HCT116 (cell line): ENCODE measurements around the gene TTF1. TPM values are rescaled to one million over a fixed set of nuclear protein-coding genes. Genes with fewer than 3 reads are reported as not detected.

ENCODE experiments used
- ATAC-seq: fragments of 200-7000 bp; cut with Tn5 transposase; 2 replicates; pipeline ENCODE4 v1.9.1; 2020; ENCODE audit warnings: mild to moderate bottlenecking, moderate library complexity
- BruUV-seq: library from RNA; stranded (reverse); fragments of 400-500 nt; replicated peaks from 2 replicates; lab custom pipeline; 2021; lab: Mats Ljungman, UMichigan
- CTCF ChIA-PET: fragments of 300-600 bp; sonication (Branson Sonifier 250); formaldehyde crosslinking; loops from one replicate; lab custom pipeline; 2021; ENCODE audit warnings: antibody characterized with exemption; lab: Charles Lee
- POLR2A ChIA-PET: fragments of 300-600, 350-600 bp; sonication (Branson Sonifier 250); formaldehyde crosslinking; loops from one replicate; lab custom pipeline; 2021; ENCODE audit warnings: antibody characterized with exemption; lab: Charles Lee
- RAD21 ChIA-PET, 2 experiments: fragments of 300-600 bp; sonication (Branson Sonifier 250); formaldehyde crosslinking; loops; one replicate each; lab custom pipeline; 2023; ENCODE audit warnings: low total read pairs in 2 of 2; ENCODE audit not compliant: uncharacterized antibody in 2 of 2, unreplicated experiment in 2 of 2, low non-redundant PET in 1 of 2; lab: Charles Lee
- DNase-seq: peaks from one replicate; pipeline ENCODE4 v3.0.0-alpha.2; 2010; ENCODE audit warnings: low read depth, low spot score
- H2AFZ ChIP-seq: fragments of 200-600 bp; shearing (Covaris generic), sonication (generic); 2 replicates; pipeline ENCODE4 v1.6.1; 2017; ENCODE audit warnings: low read depth, mixed run types, mixed read lengths, antibody characterized with exemption, low read length; ENCODE audit not compliant: poor library complexity, severe bottlenecking
- H3K27ac ChIP-seq: 2 replicates; pipeline ENCODE4 v1.5.1; 2012; ENCODE audit warnings: low read depth, low read length
- H3K27me3 ChIP-seq: fragments of 200-600 bp; sonication (generic); 2 replicates; pipeline ENCODE4 v1.6.1; 2016; ENCODE audit warnings: mixed run types, low read length, mixed read lengths; ENCODE audit not compliant: insufficient read depth
- H3K36me3 ChIP-seq, 2 experiments: fragments of 200-500 bp in 1 of 2; fragments of 200-600 bp in 1 of 2; sonication (Bioruptor generic) in 1 of 2; sonication (generic) in 1 of 2; 2 replicates each; pipeline versions ENCODE4 v1.5.1 to v1.6.1; 2014 to 2016; ENCODE audit warnings: low read length in 2 of 2, inconsistent platforms in 1 of 2, mixed read lengths in 1 of 2, mixed run types in 1 of 2; ENCODE audit not compliant: insufficient read depth in 2 of 2, control insufficient read depth in 1 of 2
- H3K4me1 ChIP-seq, 2 experiments: fragments of 200-600 bp in 1 of 2; sonication (generic) in 1 of 2; 2 replicates each; pipeline versions ENCODE4 v1.5.1 to v1.6.1; 2012 to 2017; ENCODE audit warnings: low read length in 2 of 2, inconsistent platforms in 1 of 2, mild to moderate bottlenecking in 1 of 2, mixed read lengths in 1 of 2, mixed run types in 1 of 2, moderate library complexity in 1 of 2; ENCODE audit not compliant: insufficient read depth in 2 of 2, control insufficient read depth in 1 of 2
- H3K4me2 ChIP-seq: fragments of 200-600 bp; sonication (generic); 2 replicates; pipeline ENCODE4 v1.6.1; 2017; ENCODE audit warnings: mixed run types, low read length, mixed read lengths
- H3K4me3 ChIP-seq, 2 experiments: fragments of 200-600 bp in 1 of 2; sonication (generic) in 1 of 2; replicated peaks in 1 of 2; 2 replicates each; pipeline ENCODE4 v1.5.1; 2011 to 2016; ENCODE audit warnings: low read length in 2 of 2, control low read depth in 1 of 2, low read depth in 1 of 2, mild to moderate bottlenecking in 1 of 2, mixed read lengths in 1 of 2, mixed run types in 1 of 2
- H3K79me2 ChIP-seq: fragments of 200-600 bp; sonication (generic); 2 replicates; pipeline ENCODE4 v1.6.1; 2017; ENCODE audit warnings: mild to moderate bottlenecking, mixed run types, low read length, moderate library complexity, mixed read lengths; ENCODE audit not compliant: insufficient read depth
- H3K9ac ChIP-seq: fragments of 200-600 bp; sonication (generic); 2 replicates; pipeline ENCODE4 v1.6.1; 2016; ENCODE audit warnings: low read length, mixed read lengths
- H3K9me2 ChIP-seq: fragments of 200-600 bp; sonication (generic), shearing (Covaris generic); 2 replicates; pipeline ENCODE4 v1.6.1; 2017; ENCODE audit warnings: mixed run types, mild to moderate bottlenecking, moderate library complexity; ENCODE audit not compliant: insufficient read depth
- H3K9me3 ChIP-seq, 2 experiments: fragments of 200-500 bp in 1 of 2; fragments of 200-600 bp in 1 of 2; sonication (Bioruptor generic) in 1 of 2; sonication (generic) in 1 of 2; 2 replicates each; pipeline ENCODE4 v1.6.1; 2014 to 2017; ENCODE audit warnings: low read length in 2 of 2, mixed read lengths in 2 of 2, inconsistent platforms in 1 of 2, low read depth in 1 of 2, mild to moderate bottlenecking in 1 of 2, mixed run types in 1 of 2, moderate library complexity in 1 of 2; ENCODE audit not compliant: control insufficient read depth in 1 of 2, insufficient read depth in 1 of 2
- H4K20me1 ChIP-seq: fragments of 200-600 bp; sonication (generic), shearing (Covaris generic); 2 replicates; pipeline ENCODE4 v1.6.1; 2017; ENCODE audit warnings: mixed run types, mild to moderate bottlenecking, moderate library complexity; ENCODE audit not compliant: insufficient read depth
- CBX3 ChIP-seq: IDR thresholded peaks from 2 replicates; pipeline ENCODE4 v1.6.1; 2012; ENCODE audit warnings: low read depth
- CEBPB ChIP-seq: IDR thresholded peaks from 2 replicates; pipeline ENCODE4 v1.6.1; 2012; ENCODE audit warnings: low read depth
- ELF1 ChIP-seq: IDR thresholded peaks from 2 replicates; pipeline ENCODE4 v1.6.1; 2012; ENCODE audit warnings: low read depth, borderline replicate concordance
- POLR2A ChIP-seq: IDR thresholded peaks from 2 replicates; pipeline ENCODE4 v1.7.0; 2011; ENCODE audit warnings: borderline replicate concordance; ENCODE audit not compliant: insufficient read depth, insufficient read length; ENCODE audit errors: extremely low read depth
- POLR2AphosphoS5 ChIP-seq: IDR thresholded peaks from 2 replicates; pipeline ENCODE4 v1.6.1; 2011; ENCODE audit warnings: mild to moderate bottlenecking, low read depth, low read length, moderate library complexity
- SIN3A ChIP-seq: IDR thresholded peaks from 2 replicates; pipeline ENCODE4 v1.6.1; 2012; ENCODE audit warnings: low read depth
- SP1 ChIP-seq: IDR thresholded peaks from 2 replicates; pipeline ENCODE4 v1.6.1; 2012; ENCODE audit warnings: low read depth
- SRF ChIP-seq: IDR thresholded peaks from 2 replicates; pipeline ENCODE4 v1.6.1; 2012; ENCODE audit warnings: low read depth
- TCF7L2 ChIP-seq: IDR thresholded peaks from 2 replicates; pipeline ENCODE4 v1.7.0; 2011; ENCODE audit warnings: borderline replicate concordance, inconsistent platforms; ENCODE audit not compliant: insufficient read depth, insufficient read length; ENCODE audit errors: extremely low read depth
- ZNF274 ChIP-seq: fragments of 200-500 bp; sonication (Bioruptor generic); IDR thresholded peaks from 2 replicates; pipeline ENCODE4 v1.6.1; 2014; ENCODE audit warnings: mild to moderate bottlenecking, low read depth, low read length, inconsistent platforms
- intact Hi-C: fragments of 100-400 bp; cut with micrococcal nuclease; formaldehyde crosslinking; loops from 2 replicates; pipeline ENCODE4 v1.10.0; 2022
- total RNA-seq: library from RNA; stranded (reverse); gene quantifications from one replicate; pipeline ENCODE4 v1.2.1, GENCODE V29; 2021; ENCODE audit not compliant: unreplicated experiment
- TF ChIP-seq, protein P1 (sequence below): IDR thresholded peaks from 2 replicates; pipeline ENCODE4 v1.6.1; 2012; ENCODE audit warnings: low read depth
- TF ChIP-seq, protein P2 (sequence below): IDR thresholded peaks from 2 replicates; pipeline ENCODE4 v1.6.1; 2012
- TF ChIP-seq, protein P3 (sequence below), 3 experiments: fragments of 200-600 bp in 1 of 3; sonication (generic) in 1 of 3; IDR thresholded peaks in 2 of 3; conservative IDR thresholded peaks in 1 of 3; 2 replicates each; pipeline ENCODE4 v1.5.1; 2012 to 2017; ENCODE audit warnings: low read depth in 2 of 3, low read length in 2 of 3, antibody characterized with exemption in 1 of 3, borderline replicate concordance in 1 of 3, control low read depth in 1 of 3, mild to moderate bottlenecking in 1 of 3, mixed read lengths in 1 of 3, mixed run types in 1 of 3, moderate library complexity in 1 of 3; ENCODE audit not compliant: insufficient read depth in 1 of 3

TTF1 gene
- total RNA-seq, 1 experiment from 2014 or later: 14.5 TPM

DNA sequence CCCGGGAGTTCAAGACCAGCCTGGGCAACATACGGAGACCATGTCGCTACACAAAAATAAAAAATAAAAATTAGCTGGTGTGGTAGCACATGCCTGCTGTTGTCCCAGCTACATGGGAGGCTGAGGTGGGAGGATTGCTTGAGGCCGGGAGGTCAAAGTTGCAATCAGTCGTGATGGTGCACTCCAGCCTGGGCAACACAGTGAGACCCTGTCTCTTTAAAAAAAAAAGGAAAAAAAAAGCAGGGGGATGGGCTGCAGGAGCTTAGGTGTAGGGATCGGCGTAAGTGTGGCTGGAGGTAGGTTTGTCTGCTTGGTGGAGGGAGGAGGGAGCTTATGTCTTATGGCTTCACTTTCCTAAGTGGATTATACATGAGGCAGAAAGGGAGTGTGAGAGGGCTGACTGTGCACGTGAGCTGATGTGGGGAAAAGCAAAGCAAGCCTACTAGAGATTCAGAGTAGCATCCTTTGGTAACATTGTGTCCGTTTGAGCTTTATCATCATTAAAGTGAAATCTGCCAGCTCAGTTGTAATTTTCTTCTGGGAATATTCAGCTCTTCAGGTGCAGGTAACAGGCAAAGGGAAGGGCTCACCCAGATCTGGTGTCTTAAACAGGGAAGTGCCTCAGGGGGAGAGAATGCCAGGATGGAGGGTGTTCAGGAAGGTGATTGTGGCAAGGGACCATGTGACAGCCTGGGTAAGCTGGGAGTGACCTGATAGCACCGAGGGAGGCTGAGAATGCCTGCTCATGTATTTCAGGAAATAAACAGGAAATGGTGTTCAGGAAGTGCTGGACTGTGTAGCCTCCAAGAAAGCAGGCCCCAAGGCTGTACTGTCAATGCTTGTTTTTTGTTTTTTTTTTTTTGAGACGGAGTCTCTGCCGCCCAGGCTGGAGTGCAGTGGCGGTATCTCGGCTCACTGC, 34.2 kb downstream of the TTF1 start:
- ATAC-seq (peak; percentile 49), DNase-seq (no peak)
- H4K20me1 ChIP-seq: no peaks in the 10 kb centered on the region
- H3K9me2 ChIP-seq: no peaks in the 10 kb centered on the region
- BruUV-seq: no TSS peak
- intact Hi-C loops: no loop called here
- H3K9me3 ChIP-seq: no peaks in the 10 kb centered on the region
- H3K4me1 ChIP-seq: 0 out of 4 replicates have a peak, but pooled peaks cover 0 to 2% of the 10 kb centered on the region in 2 experiments
- no peaks in the 10 kb centered on the region for H3K27me3 ChIP-seq
- TF ChIP-seq POLR2AphosphoS5 (no peak), TCF7L2 (no peak)
- H3K4me3 ChIP-seq: no peak overlapping the region
- no peak overlapping the region for H3K27ac ChIP-seq
- no peaks in the 10 kb centered on the region for H3K79me2 ChIP-seq
- ChIA-PET CTCF (interaction anchor here (0.6 kb wide), 1 partner anchor 24 kb away, joined by 3 read pairs; no protein-coding TSS in a partner anchor), POLR2A (no interaction called here), RAD21 (no interaction called here)
- no peak overlapping the region for H3K4me2 ChIP-seq
- no peak overlapping the region for H2AFZ ChIP-seq
- no peak overlapping the region for H3K9ac ChIP-seq
- H3K36me3 ChIP-seq: peaks cover 7 to 11% of the 10 kb centered on the region in 2 experiments; a peak in 3 of 4 replicates

DNA sequence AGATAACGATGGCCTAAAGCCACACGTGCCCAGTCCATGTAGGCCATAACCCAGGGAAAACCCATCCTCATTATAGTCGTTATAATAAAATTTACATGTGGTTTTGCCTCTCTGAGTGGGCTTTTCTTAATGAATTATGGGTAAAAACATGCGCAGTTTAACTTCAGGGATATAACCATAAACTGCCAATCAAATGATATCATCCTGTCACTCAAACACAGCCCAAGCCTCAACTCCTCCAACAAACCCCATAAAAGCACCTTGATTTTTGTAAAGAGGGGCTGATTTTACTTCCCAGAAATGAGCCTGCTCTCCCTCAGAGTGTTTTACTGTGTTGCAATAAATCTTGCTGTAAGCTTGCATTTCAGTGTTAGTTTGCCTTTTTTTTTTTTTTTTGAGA, 36.0 kb downstream of the TTF1 start:
- no peak for DNase-seq
- H2AFZ ChIP-seq: no peak overlapping the region
- H3K9ac ChIP-seq: no peak overlapping the region
- H3K36me3 ChIP-seq: no peaks in the 10 kb centered on the region
- no TSS peak for BruUV-seq
- H3K27ac ChIP-seq: no peak overlapping the region
- ChIA-PET RAD21 (no interaction called here), POLR2A (no interaction called here), CTCF (no interaction called here)
- intact Hi-C loops: no loop called here
- no peaks in the 10 kb centered on the region for H3K9me3 ChIP-seq
- no peaks in the 10 kb centered on the region for H3K9me2 ChIP-seq
- H3K27me3 ChIP-seq: no peaks in the 10 kb centered on the region
- no peak overlapping the region for H3K4me3 ChIP-seq
- H3K4me1 ChIP-seq: 0 out of 4 replicates have a peak, but pooled peaks cover 0 to 2% of the 10 kb centered on the region in 2 experiments
- ATAC-seq: no peak
- H3K79me2 ChIP-seq: no peaks in the 10 kb centered on the region
- no peaks in the 10 kb centered on the region for H4K20me1 ChIP-seq
- H3K4me2 ChIP-seq: no peak overlapping the region
- TF ChIP-seq SRF (no peak), POLR2A (no peak), SIN3A (no peak), CBX3 (no peak), ELF1 (no peak), POLR2AphosphoS5 (no peak), CEBPB (no peak), ZNF274 (no peak), SP1 (no peak)
- TF ChIP-seq, protein P1, sequence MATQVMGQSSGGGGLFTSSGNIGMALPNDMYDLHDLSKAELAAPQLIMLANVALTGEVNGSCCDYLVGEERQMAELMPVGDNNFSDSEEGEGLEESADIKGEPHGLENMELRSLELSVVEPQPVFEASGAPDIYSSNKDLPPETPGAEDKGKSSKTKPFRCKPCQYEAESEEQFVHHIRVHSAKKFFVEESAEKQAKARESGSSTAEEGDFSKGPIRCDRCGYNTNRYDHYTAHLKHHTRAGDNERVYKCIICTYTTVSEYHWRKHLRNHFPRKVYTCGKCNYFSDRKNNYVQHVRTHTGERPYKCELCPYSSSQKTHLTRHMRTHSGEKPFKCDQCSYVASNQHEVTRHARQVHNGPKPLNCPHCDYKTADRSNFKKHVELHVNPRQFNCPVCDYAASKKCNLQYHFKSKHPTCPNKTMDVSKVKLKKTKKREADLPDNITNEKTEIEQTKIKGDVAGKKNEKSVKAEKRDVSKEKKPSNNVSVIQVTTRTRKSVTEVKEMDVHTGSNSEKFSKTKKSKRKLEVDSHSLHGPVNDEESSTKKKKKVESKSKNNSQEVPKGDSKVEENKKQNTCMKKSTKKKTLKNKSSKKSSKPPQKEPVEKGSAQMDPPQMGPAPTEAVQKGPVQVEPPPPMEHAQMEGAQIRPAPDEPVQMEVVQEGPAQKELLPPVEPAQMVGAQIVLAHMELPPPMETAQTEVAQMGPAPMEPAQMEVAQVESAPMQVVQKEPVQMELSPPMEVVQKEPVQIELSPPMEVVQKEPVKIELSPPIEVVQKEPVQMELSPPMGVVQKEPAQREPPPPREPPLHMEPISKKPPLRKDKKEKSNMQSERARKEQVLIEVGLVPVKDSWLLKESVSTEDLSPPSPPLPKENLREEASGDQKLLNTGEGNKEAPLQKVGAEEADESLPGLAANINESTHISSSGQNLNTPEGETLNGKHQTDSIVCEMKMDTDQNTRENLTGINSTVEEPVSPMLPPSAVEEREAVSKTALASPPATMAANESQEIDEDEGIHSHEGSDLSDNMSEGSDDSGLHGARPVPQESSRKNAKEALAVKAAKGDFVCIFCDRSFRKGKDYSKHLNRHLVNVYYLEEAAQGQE: no peak
- TF ChIP-seq, protein P2, sequence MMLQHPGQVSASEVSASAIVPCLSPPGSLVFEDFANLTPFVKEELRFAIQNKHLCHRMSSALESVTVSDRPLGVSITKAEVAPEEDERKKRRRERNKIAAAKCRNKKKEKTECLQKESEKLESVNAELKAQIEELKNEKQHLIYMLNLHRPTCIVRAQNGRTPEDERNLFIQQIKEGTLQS: no peak
- TF ChIP-seq, protein P3, sequence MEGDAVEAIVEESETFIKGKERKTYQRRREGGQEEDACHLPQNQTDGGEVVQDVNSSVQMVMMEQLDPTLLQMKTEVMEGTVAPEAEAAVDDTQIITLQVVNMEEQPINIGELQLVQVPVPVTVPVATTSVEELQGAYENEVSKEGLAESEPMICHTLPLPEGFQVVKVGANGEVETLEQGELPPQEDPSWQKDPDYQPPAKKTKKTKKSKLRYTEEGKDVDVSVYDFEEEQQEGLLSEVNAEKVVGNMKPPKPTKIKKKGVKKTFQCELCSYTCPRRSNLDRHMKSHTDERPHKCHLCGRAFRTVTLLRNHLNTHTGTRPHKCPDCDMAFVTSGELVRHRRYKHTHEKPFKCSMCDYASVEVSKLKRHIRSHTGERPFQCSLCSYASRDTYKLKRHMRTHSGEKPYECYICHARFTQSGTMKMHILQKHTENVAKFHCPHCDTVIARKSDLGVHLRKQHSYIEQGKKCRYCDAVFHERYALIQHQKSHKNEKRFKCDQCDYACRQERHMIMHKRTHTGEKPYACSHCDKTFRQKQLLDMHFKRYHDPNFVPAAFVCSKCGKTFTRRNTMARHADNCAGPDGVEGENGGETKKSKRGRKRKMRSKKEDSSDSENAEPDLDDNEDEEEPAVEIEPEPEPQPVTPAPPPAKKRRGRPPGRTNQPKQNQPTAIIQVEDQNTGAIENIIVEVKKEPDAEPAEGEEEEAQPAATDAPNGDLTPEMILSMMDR (IDR thresholded peaks at IDR 0.05 in 2 of 3, conservative IDR thresholded peaks at IDR 0.05 in 1 of 3; ENCODE audit: borderline replicate concordance in 1 of 3, insufficient read depth in 1 of 3, low read depth in 2 of 3, low read length in 2 of 3): no peak
